ENCODE measurements around the gene GALNT12. TPM values are rescaled to one million over a fixed set of nuclear protein-coding genes. Genes with fewer than 3 reads are reported as not detected.
A peak's percentile ranks its signal among the peaks of the same experiment; 100 is the strongest.

The GALNT12 gene
- total RNA-seq, 3 donors from 2014 or later = 1.7 to 3.7 (median 3.5) TPM

DNA sequence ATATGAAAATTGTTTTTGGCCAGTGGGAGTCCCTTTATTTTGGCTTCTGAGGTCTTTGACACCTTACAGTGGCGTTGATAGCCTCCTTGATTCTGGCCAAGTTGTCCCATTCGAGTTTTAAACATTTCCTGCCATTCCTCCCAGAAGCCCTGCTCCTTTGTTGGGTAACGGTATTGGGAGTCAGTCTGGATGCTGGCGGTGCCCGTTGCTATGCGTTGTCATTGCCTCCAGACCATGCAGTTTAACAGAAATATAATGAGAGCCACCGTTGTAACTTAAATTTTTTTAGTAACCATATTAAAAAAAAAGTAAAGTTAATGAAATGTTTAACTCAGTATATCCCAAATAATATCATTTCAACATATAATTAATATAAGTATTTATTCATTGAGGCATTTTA lies 35.0 kb downstream of the GALNT12 start:
- peaks cover 13% of the 10 kb centered on the region for H3K36me3 Mint-ChIP-seq (ENCODE audit: insufficient read depth)
- H3K27me3 Mint-ChIP-seq (ENCODE audit: low read depth) = no peaks in the 10 kb centered on the region
- H3K4me1 Mint-ChIP-seq (ENCODE audit: low read depth) = no peaks in the 10 kb centered on the region
- no peaks in the 10 kb centered on the region for H3K9me3 Mint-ChIP-seq
- DNase-seq (no peak), ATAC-seq (no peak)
- H3K4me3 Mint-ChIP-seq = no peak overlapping the region

DNA sequence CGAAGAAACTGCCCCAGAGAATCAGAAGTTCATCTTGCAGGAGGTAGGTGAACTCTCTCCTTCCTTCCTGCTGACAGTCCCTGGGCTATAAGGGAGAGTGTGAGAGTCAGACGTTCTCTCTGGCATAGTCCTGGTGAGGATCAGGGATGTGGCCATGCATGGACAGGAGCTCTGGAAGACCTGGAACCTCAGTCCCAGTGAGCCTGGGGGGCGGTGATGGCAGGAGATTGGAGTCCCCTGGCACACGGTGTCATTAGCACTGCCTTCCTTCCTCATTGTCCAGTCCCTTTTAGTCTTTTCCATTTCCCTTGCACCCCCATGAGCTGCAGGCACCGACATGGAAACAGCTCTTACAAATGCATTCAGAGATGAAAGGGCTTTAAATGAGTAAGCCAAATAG lies 38.6 kb downstream of the GALNT12 start:
- peaks cover 3% of the 10 kb centered on the region for H3K36me3 Mint-ChIP-seq (ENCODE audit: insufficient read depth)
- no peak overlapping the region for H3K4me3 Mint-ChIP-seq
- no peaks in the 10 kb centered on the region for H3K4me1 Mint-ChIP-seq (ENCODE audit: low read depth)

DNA sequence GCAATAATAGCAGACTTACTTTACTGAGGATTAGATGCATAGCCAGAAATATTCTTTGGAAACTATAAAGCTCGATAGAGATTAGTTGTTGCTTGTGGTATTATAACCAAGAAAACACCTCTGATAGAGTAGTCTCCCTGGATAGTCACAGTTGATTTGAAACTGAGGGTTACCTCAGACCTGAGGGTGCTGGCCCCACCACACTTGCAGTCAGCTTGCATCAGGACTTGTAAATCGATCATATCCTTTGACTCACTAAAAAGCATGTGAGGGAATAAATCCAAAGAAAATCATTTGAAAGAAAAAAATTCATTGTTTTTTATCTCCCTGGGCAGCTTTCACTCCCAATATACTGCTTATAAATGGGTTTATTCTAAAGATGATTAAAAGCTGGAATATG lies 39.4 kb downstream of the GALNT12 start:
- Mint-ChIP-seq H3K27me3 (ENCODE audit: low read depth) (no peaks in the 10 kb centered on the region), H3K36me3 (ENCODE audit: insufficient read depth) (peaks cover 2% of the 10 kb centered on the region), H3K4me3 (no peak overlapping the region), H3K4me1 (ENCODE audit: low read depth) (no peaks in the 10 kb centered on the region), H3K9me3 (no peaks in the 10 kb centered on the region)
- ATAC-seq (no peak), DNase-seq (no peak)

More for the DNA sequence above, 38.6 kb downstream of the GALNT12 start:
- no peaks in the 10 kb centered on the region for H3K27me3 Mint-ChIP-seq (ENCODE audit: low read depth)
- ATAC-seq (no peak), DNase-seq (no peak)
- no peaks in the 10 kb centered on the region for H3K9me3 Mint-ChIP-seq

DNA sequence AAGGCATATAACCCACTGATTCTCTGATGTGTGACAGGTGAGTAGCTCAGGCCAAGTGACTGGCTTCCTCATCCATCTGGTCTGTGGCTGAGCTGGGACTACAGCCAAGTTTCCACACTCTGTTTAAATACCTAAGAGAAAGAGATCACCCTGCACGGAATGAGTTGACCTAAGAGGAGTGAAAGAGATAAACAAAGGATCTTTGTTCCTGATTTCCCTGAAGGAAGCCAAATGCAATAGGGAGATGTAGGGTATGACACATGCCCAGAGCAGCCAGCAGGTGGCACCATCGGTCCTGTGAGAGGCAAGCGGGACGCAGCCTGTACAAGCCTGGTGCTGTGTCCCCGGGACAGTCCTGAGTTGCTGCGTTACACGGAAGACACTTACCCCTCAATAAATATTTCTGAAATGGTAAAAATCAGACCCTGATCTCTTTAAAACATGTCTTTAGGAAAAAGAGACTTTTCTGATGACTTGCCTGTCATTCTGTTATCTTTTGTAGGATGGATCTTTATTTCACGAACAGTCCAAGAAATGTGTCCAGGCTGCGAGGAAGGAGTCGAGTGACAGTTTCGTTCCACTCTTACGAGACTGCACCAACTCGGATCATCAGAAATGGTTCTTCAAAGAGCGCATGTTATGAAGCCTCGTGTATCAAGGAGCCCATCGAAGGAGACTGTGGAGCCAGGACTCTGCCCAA lies 41.1 kb downstream of the GALNT12 start:
- Mint-ChIP-seq H3K4me3 (no peak overlapping the region), H3K36me3 (ENCODE audit: insufficient read depth) (peaks cover 2% of the 10 kb centered on the region), H3K9me3 (no peaks in the 10 kb centered on the region), H3K27me3 (ENCODE audit: low read depth) (no peaks in the 10 kb centered on the region), H3K4me1 (ENCODE audit: low read depth) (no peaks in the 10 kb centered on the region)
- ATAC-seq = peak; percentile 94 to 95
- DNase-seq = peak; percentile 71

DNA sequence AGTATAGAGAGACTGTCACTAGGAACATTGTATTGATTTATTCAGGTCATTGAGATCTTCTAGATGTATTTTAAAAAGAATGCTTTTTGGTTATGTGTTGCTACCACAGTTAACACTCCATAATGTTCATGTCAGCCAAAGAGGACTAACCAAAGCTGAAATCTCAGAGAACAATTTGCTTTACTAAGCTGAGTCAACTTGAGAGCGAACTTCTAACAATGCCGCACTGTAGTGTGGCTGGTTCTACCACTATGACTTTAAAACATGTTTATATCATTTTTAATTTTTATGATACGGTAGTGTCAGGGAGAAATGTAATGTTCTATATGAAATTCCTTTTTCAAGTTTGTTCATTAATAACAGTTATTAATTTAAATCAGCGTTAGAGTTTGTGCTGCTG lies 42.1 kb downstream of the GALNT12 start:
- Mint-ChIP-seq H3K36me3 (ENCODE audit: insufficient read depth) (peaks cover under 1% of the 10 kb centered on the region), H3K4me3 (no peak overlapping the region), H3K27me3 (ENCODE audit: low read depth) (no peaks in the 10 kb centered on the region), H3K4me1 (ENCODE audit: low read depth) (no peaks in the 10 kb centered on the region), H3K9me3 (no peaks in the 10 kb centered on the region)
- no peak for DNase-seq
- no peak for ATAC-seq

DNA sequence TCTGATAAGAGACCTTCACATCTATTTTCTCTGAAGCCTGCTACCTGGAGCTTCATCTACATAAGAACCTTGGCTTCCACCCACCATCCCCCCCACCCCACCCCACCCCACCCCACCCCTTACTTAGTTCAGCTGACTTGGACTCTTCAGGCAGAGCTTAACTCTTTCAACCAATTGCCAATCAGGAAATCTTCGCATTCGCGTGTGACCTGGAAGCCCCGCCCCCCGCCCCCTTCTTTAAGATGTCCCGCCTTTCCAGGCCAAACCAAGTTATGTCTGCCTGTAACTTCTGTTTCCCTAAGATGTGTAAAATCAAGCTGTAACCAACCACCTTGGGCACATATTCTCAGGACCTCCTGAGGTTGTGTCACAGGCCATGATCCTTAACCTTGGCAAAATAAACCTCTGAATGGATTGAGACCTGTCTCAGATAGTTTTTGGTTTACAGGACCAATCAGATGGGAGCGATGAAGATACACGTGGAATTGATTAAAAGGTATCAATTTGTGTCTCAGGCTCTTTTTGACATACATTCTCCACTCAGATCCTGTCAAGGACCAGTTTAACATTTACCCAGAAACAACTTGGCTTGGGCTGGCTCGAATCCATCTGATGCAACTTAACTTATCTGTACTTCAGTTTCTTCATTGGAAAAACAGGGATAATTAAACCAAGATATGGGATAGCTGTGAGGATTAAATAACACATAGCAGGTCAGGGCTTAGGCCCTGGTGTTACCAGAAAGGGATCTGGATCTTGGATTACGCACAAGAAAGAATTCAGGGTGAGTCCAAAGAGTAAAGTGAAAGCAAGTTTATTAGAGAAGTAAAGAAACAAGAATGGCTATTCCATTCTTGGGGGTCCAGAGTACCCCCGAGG lies 43.6 kb downstream of the GALNT12 start:
- Mint-ChIP-seq H3K4me1 (ENCODE audit: low read depth) (no peaks in the 10 kb centered on the region), H3K4me3 (no peak overlapping the region), H3K9me3 (peaks cover 11% of the 10 kb centered on the region), H3K27me3 (ENCODE audit: low read depth) (no peaks in the 10 kb centered on the region), H3K36me3 (ENCODE audit: insufficient read depth) (peaks cover 3% of the 10 kb centered on the region)
- ATAC-seq (no peak), DNase-seq (no peak)

DNA sequence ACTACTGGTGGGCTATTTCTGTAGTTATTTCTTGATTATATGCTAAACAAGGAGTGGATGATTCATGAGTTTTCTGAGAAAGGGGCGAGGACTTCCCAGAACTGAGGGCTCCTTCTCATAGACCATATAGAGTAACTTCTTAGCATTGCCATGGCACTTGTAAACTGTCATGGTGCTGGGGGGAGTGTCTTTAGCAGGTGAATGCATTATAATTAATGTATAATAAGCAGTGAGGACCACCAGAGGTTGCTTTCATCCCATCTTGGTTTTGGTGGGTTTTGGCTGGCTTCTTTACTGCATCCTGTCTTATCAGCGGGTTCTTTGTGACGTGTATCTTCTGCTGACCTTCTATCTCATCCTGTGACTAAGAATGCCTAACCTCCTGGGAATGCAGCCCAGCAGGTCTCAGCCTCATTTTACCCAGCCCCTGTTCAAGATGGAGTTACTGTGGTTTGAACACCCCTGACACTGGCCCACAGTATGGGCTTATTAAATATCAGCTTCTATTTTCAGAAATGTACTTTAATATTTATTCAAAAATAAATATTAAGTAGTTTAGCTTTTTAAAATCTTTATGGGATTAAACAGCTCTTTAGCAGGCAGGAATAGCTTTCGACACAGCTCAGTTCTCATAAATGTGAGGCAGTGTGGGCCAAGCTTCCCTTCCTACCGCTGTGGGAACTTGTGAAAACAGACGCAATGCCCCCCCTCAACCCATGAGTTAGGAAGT lies 44.4 kb downstream of the GALNT12 start:
- H3K9me3 Mint-ChIP-seq = peaks cover 13% of the 10 kb centered on the region
- no peaks in the 10 kb centered on the region for H3K4me1 Mint-ChIP-seq (ENCODE audit: low read depth)
- peaks cover 3% of the 10 kb centered on the region for H3K36me3 Mint-ChIP-seq (ENCODE audit: insufficient read depth)
- ATAC-seq (peak in 1 of 2 donors; percentile 44), DNase-seq (no peak)
- no peak overlapping the region for H3K4me3 Mint-ChIP-seq
- no peaks in the 10 kb centered on the region for H3K27me3 Mint-ChIP-seq (ENCODE audit: low read depth)

DNA sequence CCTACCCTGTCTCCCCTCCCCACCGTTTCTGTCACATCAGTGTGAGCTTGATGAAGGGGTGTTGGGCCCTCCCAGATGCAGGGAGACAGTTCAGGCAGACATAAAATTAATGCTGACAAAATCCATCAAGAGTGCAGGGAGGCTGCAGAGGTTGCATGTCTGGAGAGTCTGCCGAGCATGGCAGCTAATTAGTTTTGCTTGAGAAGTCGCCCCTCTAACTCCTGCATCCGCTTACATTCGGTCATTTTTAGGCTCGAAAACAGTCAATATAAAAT lies 44.9 kb downstream of the GALNT12 start:
- Mint-ChIP-seq H3K4me1 (ENCODE audit: low read depth) (no peaks in the 10 kb centered on the region), H3K36me3 (ENCODE audit: insufficient read depth) (peaks cover 3% of the 10 kb centered on the region), H3K9me3 (peaks cover 13% of the 10 kb centered on the region), H3K4me3 (no peak overlapping the region), H3K27me3 (ENCODE audit: low read depth) (peaks cover 4% of the 10 kb centered on the region)
- ATAC-seq (no peak), DNase-seq (no peak)

DNA sequence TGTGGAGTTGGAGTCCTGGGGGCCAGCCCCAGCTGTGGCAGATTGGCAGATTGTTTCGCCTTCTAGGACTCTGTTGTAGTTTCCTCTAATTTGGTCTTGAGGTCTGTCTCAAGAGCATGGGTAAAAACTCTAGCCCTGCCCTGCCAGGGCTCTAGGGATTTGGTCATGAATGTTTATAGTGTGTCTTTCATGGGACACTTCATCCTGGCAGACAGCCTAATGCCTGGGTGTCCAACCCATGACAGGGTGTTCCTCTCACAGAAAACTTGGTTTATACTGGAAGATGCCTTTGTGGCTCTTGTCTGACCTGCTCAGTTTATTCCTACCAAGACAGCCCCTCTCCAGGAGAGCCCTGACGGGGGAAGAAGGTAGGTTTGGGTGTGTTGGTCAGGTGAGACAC lies 45.5 kb downstream of the GALNT12 start:
- no peak for DNase-seq
- peaks cover 5% of the 10 kb centered on the region for H3K27me3 Mint-ChIP-seq (ENCODE audit: low read depth)

DNA sequence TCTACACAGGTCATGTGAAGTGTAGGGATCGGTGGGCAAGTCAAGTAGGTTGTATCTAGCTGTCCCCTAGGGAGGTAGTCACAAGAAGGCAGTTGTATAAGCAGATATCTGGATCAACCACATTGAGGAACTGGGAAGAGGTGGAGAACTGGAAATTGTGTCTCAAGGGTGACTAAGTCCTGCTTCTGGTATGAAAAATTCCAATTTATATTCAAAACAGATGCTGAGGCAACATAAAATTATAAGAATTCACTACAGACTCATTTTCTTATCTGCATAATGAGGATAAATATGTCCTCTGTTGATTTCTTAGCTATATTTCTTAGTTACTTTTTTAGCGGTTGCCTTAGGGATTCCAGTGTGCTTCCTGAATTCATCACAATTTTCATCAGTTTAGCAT lies 46.8 kb downstream of the GALNT12 start:
- DNase-seq (no peak), ATAC-seq (no peak)
- Mint-ChIP-seq H3K4me1 (ENCODE audit: low read depth) (no peaks in the 10 kb centered on the region), H3K4me3 (no peak overlapping the region), H3K27me3 (ENCODE audit: low read depth) (peaks cover 11% of the 10 kb centered on the region), H3K9me3 (peaks cover 13% of the 10 kb centered on the region), H3K36me3 (ENCODE audit: insufficient read depth) (peaks cover 3% of the 10 kb centered on the region)

More for the DNA sequence above, 45.5 kb downstream of the GALNT12 start:
- Mint-ChIP-seq H3K9me3 (peaks cover 13% of the 10 kb centered on the region), H3K4me3 (no peak overlapping the region), H3K36me3 (ENCODE audit: insufficient read depth) (peaks cover 3% of the 10 kb centered on the region), H3K4me1 (ENCODE audit: low read depth) (no peaks in the 10 kb centered on the region)
- ATAC-seq = no peak

DNA sequence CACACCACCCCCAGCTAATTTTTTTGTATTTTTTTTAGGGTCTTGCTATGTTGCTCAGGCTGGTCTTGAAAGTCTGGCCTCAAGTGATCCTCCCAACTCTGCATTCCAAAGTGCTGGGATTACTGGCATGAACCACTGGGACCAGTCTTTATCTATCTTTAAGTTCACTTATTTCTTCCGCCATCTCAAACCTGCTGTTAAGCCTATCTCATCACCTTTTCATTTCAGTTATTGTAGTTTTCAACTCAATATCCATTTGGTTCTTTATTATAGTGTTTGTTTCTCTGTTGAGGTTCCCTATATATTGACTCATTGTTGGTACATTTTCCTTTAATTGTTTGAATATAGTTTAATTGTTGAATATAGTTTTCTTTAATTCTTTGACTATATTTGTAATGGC lies 48.1 kb downstream of the GALNT12 start:
- Mint-ChIP-seq H3K9me3 (peaks cover 13% of the 10 kb centered on the region), H3K4me3 (no peak overlapping the region), H3K4me1 (ENCODE audit: low read depth) (no peaks in the 10 kb centered on the region), H3K27me3 (ENCODE audit: low read depth) (peaks cover 15% of the 10 kb centered on the region), H3K36me3 (ENCODE audit: insufficient read depth) (peaks cover 3% of the 10 kb centered on the region)
- no peak for ATAC-seq
- DNase-seq = no peak

DNA sequence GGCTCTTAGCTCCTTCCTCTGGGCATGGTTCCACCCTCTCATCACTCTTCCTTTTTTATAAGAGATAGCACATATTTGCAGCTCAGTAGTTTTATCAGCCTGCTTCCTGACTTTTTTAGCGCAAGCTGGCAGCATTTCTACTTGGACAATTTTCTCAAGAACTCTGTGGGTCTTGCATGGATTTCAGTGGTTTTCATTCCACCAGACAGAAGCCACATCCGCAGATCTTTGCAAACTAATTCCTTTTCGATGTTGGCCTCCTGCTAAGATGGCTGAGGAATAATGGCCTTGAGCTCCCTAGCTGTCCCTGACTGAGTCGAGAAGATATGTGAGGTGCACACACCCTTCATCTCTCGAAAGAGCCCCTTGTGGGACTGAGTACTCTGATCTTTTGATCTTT lies 49.5 kb downstream of the GALNT12 start:
- H3K4me3 Mint-ChIP-seq = no peak overlapping the region

DNA sequence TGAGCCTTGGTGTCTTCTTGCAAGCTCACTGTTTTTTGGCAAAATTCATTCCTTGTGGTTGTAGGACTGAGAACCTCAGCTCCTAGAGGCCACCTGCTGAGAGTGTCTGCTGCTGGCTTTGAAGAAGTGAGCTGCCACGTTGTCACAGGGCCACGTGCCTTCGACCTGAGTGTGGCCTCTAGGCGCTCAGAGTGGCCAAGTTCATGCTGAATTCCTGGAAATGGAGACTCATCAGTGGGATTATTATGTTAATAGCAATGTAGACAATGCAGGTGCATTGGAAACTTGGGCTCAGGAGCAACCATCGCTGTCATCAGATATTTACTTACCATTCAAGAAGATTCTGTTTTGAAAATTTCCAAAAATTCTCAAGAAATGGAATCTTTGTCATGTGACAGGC lies 52.5 kb downstream of the GALNT12 start:
- Mint-ChIP-seq H3K27me3 (ENCODE audit: low read depth) (peaks cover 19% of the 10 kb centered on the region), H3K9me3 (peaks cover 13% of the 10 kb centered on the region), H3K4me3 (no peak overlapping the region), H3K36me3 (ENCODE audit: insufficient read depth) (peaks cover 3% of the 10 kb centered on the region), H3K4me1 (ENCODE audit: low read depth) (no peaks in the 10 kb centered on the region)
- ATAC-seq = no peak
- DNase-seq = no peak

More for the DNA sequence above, 49.5 kb downstream of the GALNT12 start:
- no peak for ATAC-seq
- DNase-seq = no peak
- peaks cover 3% of the 10 kb centered on the region for H3K36me3 Mint-ChIP-seq (ENCODE audit: insufficient read depth)
- H3K9me3 Mint-ChIP-seq = peaks cover 13% of the 10 kb centered on the region
- H3K27me3 Mint-ChIP-seq (ENCODE audit: low read depth) = peaks cover 15% of the 10 kb centered on the region
- H3K4me1 Mint-ChIP-seq (ENCODE audit: low read depth) = no peaks in the 10 kb centered on the region

DNA sequence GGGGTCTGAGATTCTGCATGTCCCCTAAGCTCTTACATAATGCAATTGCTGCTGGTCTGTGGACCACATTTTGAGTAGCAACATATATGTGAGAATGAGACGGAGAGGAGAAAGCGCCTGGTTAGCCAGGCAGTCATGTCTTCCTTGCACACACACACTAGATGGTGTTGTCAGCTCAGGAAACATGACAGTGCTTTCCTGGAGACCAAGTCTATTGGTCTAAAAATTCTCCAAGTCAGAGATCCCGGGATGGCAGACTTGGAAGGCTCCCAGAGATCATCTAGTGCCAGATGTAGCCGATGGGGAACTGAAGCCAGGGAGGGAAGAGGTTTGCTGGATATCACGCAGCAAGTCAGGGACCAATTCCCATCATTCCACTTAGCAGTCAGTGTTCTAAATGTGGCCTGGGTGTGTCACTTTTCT lies 53.4 kb downstream of the GALNT12 start:
- Mint-ChIP-seq H3K4me1 (ENCODE audit: low read depth) (no peaks in the 10 kb centered on the region), H3K27me3 (ENCODE audit: low read depth) (peaks cover 19% of the 10 kb centered on the region), H3K9me3 (peaks cover 4% of the 10 kb centered on the region), H3K36me3 (ENCODE audit: insufficient read depth) (no peaks in the 10 kb centered on the region), H3K4me3 (no peak overlapping the region)
- ATAC-seq (no peak), DNase-seq (no peak)

All from activated T-cell treated with anti-CD3 and anti-CD28 coated beads, Interleukin-2, amount 50 U/mL, for 4 hours (primary cell).